Parathyroid adenoma (tissue), 2 donors: ENCODE measurements around the gene CYB561A3.

Experiments
- H2AFZ ChIP-seq: fragments of 300-600 bp; sonication (generic); one replicate; pipeline ENCODE4 v1.7.0; 2017; ENCODE audit warnings: antibody characterized with exemption, mild to moderate bottlenecking
- H3K27ac ChIP-seq: fragments of 300-600 bp; sonication (generic); one replicate; pipeline ENCODE4 v1.7.0; 2017
- H3K27me3 ChIP-seq: fragments of 300-600 bp; sonication (generic); one replicate; pipeline ENCODE4 v1.7.0; 2017; ENCODE audit warnings: low read length; ENCODE audit not compliant: control insufficient read depth, insufficient read depth
- H3K36me3 ChIP-seq: fragments of 300-600 bp; sonication (generic); one replicate; pipeline ENCODE4 v1.7.0; 2017; ENCODE audit warnings: low read length; ENCODE audit not compliant: control insufficient read depth, insufficient read depth
- H3K4me1 ChIP-seq: fragments of 300-600 bp; sonication (generic); one replicate; pipeline ENCODE4 v1.7.0; 2017; ENCODE audit warnings: control low read depth
- H3K4me2 ChIP-seq: fragments of 300-600 bp; sonication (generic); one replicate; pipeline ENCODE4 v1.7.0; 2017; ENCODE audit warnings: low read length
- H3K4me3 ChIP-seq: fragments of 300-600 bp; sonication (generic); one replicate; pipeline ENCODE4 v1.7.0; 2017; ENCODE audit warnings: low read depth, low read length
- H3K79me2 ChIP-seq: fragments of 300-600 bp; sonication (generic); one replicate; pipeline ENCODE4 v1.7.0; 2017; ENCODE audit warnings: control low read depth
- H3K9ac ChIP-seq: fragments of 300-600 bp; sonication (generic); one replicate; pipeline ENCODE4 v1.7.0; 2017; ENCODE audit warnings: mild to moderate bottlenecking
- H3K9me3 ChIP-seq: fragments of 300-600 bp; sonication (generic); one replicate; pipeline ENCODE4 v1.7.0; 2017; ENCODE audit warnings: low read length; ENCODE audit not compliant: control insufficient read depth
- CTCF ChIP-seq: fragments of 300-600 bp; sonication (generic); IDR thresholded peaks from one replicate; pipeline ENCODE4 v1.7.0; 2017; ENCODE audit warnings: antibody characterized with exemption, mild to moderate bottlenecking
- donor health status: primary hyperparathyroidism.

The CYB561A3 gene

DNA sequence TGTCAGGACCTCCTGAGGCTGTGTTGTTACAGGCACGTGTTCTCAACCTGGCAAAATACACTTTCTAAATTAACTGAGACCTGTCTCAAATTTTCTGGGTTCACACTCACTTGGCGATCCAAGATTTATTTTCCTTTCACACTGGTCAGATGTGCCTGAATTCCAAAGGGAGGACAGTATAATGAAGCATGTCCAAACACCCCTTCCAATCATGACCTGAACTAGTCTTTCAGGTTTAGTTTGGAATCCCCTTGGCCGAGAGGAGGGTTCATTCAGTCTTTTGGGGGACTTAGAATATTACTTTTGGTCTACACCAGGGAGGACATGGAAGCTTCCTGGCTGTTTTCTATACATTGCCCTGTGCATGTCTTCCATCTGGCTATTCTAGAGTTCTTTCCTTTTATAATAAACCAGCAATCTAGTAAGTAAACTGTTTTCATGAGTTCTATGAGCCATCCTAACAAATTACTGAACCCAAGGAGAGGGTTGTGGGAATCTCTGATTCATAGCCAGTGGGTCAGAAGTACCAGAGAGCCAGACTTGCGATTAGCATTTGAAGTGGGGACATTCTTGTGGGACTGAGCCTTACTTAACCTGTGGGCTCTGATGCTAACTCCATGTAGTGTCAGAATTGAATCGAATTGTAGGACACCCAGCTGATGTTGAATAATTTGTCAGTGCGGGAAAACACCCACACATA lies 15.9 kb upstream of the CYB561A3 start:
- TF ChIP-seq CTCF = no peak
- no peak overlapping the region for H3K4me2 ChIP-seq
- no peaks in the 10 kb centered on the region for H3K4me1 ChIP-seq
- H3K9me3 ChIP-seq = no peaks in the 10 kb centered on the region
- no peak overlapping the region for H3K4me3 ChIP-seq
- no peaks in the 10 kb centered on the region for H3K36me3 ChIP-seq
- no peak overlapping the region for H3K27ac ChIP-seq
- H3K27me3 ChIP-seq = no peaks in the 10 kb centered on the region
- no peak overlapping the region for H3K9ac ChIP-seq
- H2AFZ ChIP-seq = no peak overlapping the region
- H3K79me2 ChIP-seq = no peaks in the 10 kb centered on the region

DNA sequence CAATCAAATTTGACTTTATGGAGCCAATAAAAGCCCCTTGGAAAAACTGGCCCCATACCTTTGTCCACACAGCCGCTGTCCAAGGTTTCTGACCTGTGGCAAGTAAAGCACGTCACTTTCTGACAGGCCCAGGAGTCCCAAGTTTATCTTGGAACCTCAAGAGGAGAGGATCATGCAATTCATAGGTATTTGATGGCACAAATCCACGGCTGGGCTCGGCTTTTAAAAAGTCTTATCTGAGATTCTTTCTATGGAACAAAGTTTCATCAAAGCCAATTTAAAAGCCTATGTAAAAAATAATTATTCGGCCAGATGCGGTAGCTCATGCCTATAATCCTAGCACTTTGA lies 14.1 kb upstream of the CYB561A3 start:
- H3K9ac ChIP-seq = no peak overlapping the region
- no peaks in the 10 kb centered on the region for H3K36me3 ChIP-seq
- H3K4me3 ChIP-seq = no peak overlapping the region
- H3K4me1 ChIP-seq = no peaks in the 10 kb centered on the region
- no peak overlapping the region for H3K4me2 ChIP-seq
- H2AFZ ChIP-seq = no peak overlapping the region
- TF ChIP-seq CTCF = no peak
- no peaks in the 10 kb centered on the region for H3K79me2 ChIP-seq
- H3K9me3 ChIP-seq = no peaks in the 10 kb centered on the region
- H3K27ac ChIP-seq = no peak overlapping the region
- no peaks in the 10 kb centered on the region for H3K27me3 ChIP-seq

GRCh38 chr11:61372659-61373420 lies 11.2 kb upstream of the CYB561A3 start:
- no peaks in the 10 kb centered on the region for H3K4me1 ChIP-seq
- H3K9me3 ChIP-seq = no peaks in the 10 kb centered on the region
- no peak for TF ChIP-seq CTCF
- H3K27ac ChIP-seq = no peak overlapping the region
- no peak overlapping the region for H3K9ac ChIP-seq
- no peak overlapping the region for H3K4me3 ChIP-seq
- H3K79me2 ChIP-seq = no peaks in the 10 kb centered on the region
- no peak overlapping the region for H2AFZ ChIP-seq
- no peak overlapping the region for H3K4me2 ChIP-seq
- H3K36me3 ChIP-seq = no peaks in the 10 kb centered on the region
- no peaks in the 10 kb centered on the region for H3K27me3 ChIP-seq

DNA sequence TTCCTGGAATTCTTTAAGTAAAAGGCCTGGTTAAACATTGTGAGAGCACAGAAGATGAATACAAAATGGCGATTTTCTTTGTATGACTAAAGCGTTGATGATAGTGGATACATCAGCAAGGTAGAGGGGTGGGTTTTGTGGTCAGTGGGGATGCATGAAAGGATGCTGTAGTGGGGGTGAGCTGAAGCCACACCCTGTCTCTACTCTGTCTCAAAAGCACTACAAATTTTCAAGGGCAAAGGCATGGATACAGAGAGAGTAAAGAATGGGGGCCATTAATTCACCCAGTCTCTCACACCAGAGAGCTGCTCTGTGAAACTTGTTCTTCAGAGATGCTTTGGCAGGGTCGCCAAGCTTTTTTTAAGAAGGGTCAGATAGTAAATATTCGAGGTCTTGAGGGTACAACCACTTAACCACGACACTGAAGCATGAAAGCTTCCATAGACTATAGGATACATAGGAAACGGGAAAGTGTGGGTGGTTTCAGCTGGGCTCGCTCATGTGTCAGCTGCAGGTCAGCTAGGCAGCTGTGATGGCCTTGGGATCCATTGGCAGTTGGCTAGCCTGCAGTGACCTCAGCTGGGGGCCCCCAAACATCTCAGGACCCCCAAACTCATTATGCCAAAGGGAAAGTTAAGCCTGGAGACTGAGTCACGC lies 8.8 kb upstream of the CYB561A3 start:
- no peak overlapping the region for H3K9ac ChIP-seq
- no peaks in the 10 kb centered on the region for H3K4me1 ChIP-seq
- TF ChIP-seq CTCF = no peak
- H3K27me3 ChIP-seq = no peaks in the 10 kb centered on the region
- no peak overlapping the region for H2AFZ ChIP-seq
- no peaks in the 10 kb centered on the region for H3K36me3 ChIP-seq
- no peak overlapping the region for H3K4me3 ChIP-seq
- H3K4me2 ChIP-seq = no peak overlapping the region
- H3K79me2 ChIP-seq = no peaks in the 10 kb centered on the region
- no peaks in the 10 kb centered on the region for H3K9me3 ChIP-seq
- no peak overlapping the region for H3K27ac ChIP-seq
